ENCODE measurements around the gene CSRP2.
A peak's percentile ranks its signal among the peaks of the same experiment; 100 is the strongest.

Gene CSRP2

GRCh38 chr12:76891609-76892008 is 12.8 kb upstream of the CSRP2 start:
- Histone ChIP-seq H3K27me3 (ENCODE audit: control insufficient read depth, insufficient read depth, low read length, poor library complexity, severe bottlenecking) (no peaks in the 10 kb centered on the region), H3K36me3 (ENCODE audit: control insufficient read depth, insufficient read depth, low read length) (no peaks in the 10 kb centered on the region), H3K9me3 (ENCODE audit: control insufficient read depth, low read length) (no peaks in the 10 kb centered on the region), H3K4me1 (ENCODE audit: control insufficient read depth, insufficient read depth, low read length) (no peaks in the 10 kb centered on the region), H3K4me3 (ENCODE audit: insufficient read depth, low read depth, low read length) (no peak overlapping the region), H3K27ac (ENCODE audit: insufficient read depth, low read depth, low read length, poor library complexity, severe bottlenecking) (no peak overlapping the region)
- WGBS, 2 experiments, result 95 to 96% methylated on average over 3 of the region's 3 CpGs

- no peak overlapping the region for H3K27ac ChIP-seq (ENCODE audit: insufficient read depth, low read depth, low read length, poor library complexity, severe bottlenecking)
- H3K4me3 ChIP-seq (ENCODE audit: insufficient read depth, low read depth, low read length), result no peak overlapping the region
- H3K36me3 ChIP-seq (ENCODE audit: control insufficient read depth, insufficient read depth, low read length), result no peaks in the 10 kb centered on the region
- no peaks in the 10 kb centered on the region for H3K4me1 ChIP-seq (ENCODE audit: control insufficient read depth, insufficient read depth, low read length)
- no peaks in the 10 kb centered on the region for H3K9me3 ChIP-seq (ENCODE audit: control insufficient read depth, low read length)
- no peaks in the 10 kb centered on the region for H3K27me3 ChIP-seq (ENCODE audit: control insufficient read depth, insufficient read depth, low read length, poor library complexity, severe bottlenecking)
- WGBS, 2 experiments, result 76 to 80% methylated on average over 7 to 8 of the region's 8 CpGs
These were observed 11.6 kb upstream of the CSRP2 start for GRCh38 chr12:76890151-76891143.

- no peaks in the 10 kb centered on the region for H3K9me3 ChIP-seq (ENCODE audit: control insufficient read depth, low read length)
- WGBS, 2 experiments, result 71 to 91% methylated on average over 1 of the region's 1 CpG
- no peak overlapping the region for H3K27ac ChIP-seq (ENCODE audit: insufficient read depth, low read depth, low read length, poor library complexity, severe bottlenecking)
- no peaks in the 10 kb centered on the region for H3K36me3 ChIP-seq (ENCODE audit: control insufficient read depth, insufficient read depth, low read length)
- no peak overlapping the region for H3K4me3 ChIP-seq (ENCODE audit: insufficient read depth, low read depth, low read length)
- H3K4me1 ChIP-seq (ENCODE audit: control insufficient read depth, insufficient read depth, low read length), result no peaks in the 10 kb centered on the region
- H3K27me3 ChIP-seq (ENCODE audit: control insufficient read depth, insufficient read depth, low read length, poor library complexity, severe bottlenecking), result no peaks in the 10 kb centered on the region
These were observed 10.0 kb upstream of the CSRP2 start for GRCh38 chr12:76888775-76889174.

GRCh38 chr12:76883811-76884210 is 5.0 kb upstream of the CSRP2 start:
- Histone ChIP-seq H3K27me3 (ENCODE audit: control insufficient read depth, insufficient read depth, low read length, poor library complexity, severe bottlenecking) (no peaks in the 10 kb centered on the region), H3K9me3 (ENCODE audit: control insufficient read depth, low read length) (no peaks in the 10 kb centered on the region), H3K27ac (ENCODE audit: insufficient read depth, low read depth, low read length, poor library complexity, severe bottlenecking) (no peak overlapping the region), H3K4me3 (ENCODE audit: insufficient read depth, low read depth, low read length) (no peak overlapping the region), H3K4me1 (ENCODE audit: control insufficient read depth, insufficient read depth, low read length) (peaks cover 9% of the 10 kb centered on the region), H3K36me3 (ENCODE audit: control insufficient read depth, insufficient read depth, low read length) (no peaks in the 10 kb centered on the region)
- 72 to 84% methylated on average over 1 of the region's 2 CpGs for WGBS, 2 experiments

- Histone ChIP-seq H3K9me3 (ENCODE audit: control insufficient read depth, low read length) (no peaks in the 10 kb centered on the region), H3K27ac (ENCODE audit: insufficient read depth, low read depth, low read length, poor library complexity, severe bottlenecking) (no peak overlapping the region), H3K27me3 (ENCODE audit: control insufficient read depth, insufficient read depth, low read length, poor library complexity, severe bottlenecking) (no peaks in the 10 kb centered on the region)
These were observed 4.3 kb upstream of the CSRP2 start for GRCh38 chr12:76883151-76883550.

GRCh38 chr12:76882367-76882766 is 3.5 kb upstream of the CSRP2 start:
- Histone ChIP-seq H3K27me3 (ENCODE audit: control insufficient read depth, insufficient read depth, low read length, poor library complexity, severe bottlenecking) (no peaks in the 10 kb centered on the region), H3K9me3 (ENCODE audit: control insufficient read depth, low read length) (no peaks in the 10 kb centered on the region), H3K36me3 (ENCODE audit: control insufficient read depth, insufficient read depth, low read length) (no peaks in the 10 kb centered on the region), H3K4me1 (ENCODE audit: control insufficient read depth, insufficient read depth, low read length) (peaks cover 9% of the 10 kb centered on the region), H3K4me3 (ENCODE audit: insufficient read depth, low read depth, low read length) (no peak overlapping the region), H3K27ac (ENCODE audit: insufficient read depth, low read depth, low read length, poor library complexity, severe bottlenecking) (no peak overlapping the region)
- 89 to 91% methylated on average over 1 of the region's 1 CpG for WGBS, 2 experiments

More at GRCh38 chr12:76883151-76883550, 4.3 kb upstream of the CSRP2 start:
- H3K4me3 ChIP-seq (ENCODE audit: insufficient read depth, low read depth, low read length), result no peak overlapping the region
- H3K4me1 ChIP-seq (ENCODE audit: control insufficient read depth, insufficient read depth, low read length), result peaks cover 9% of the 10 kb centered on the region
- 87 to 89% methylated on average over 6 of the region's 6 CpGs for WGBS, 2 experiments
- H3K36me3 ChIP-seq (ENCODE audit: control insufficient read depth, insufficient read depth, low read length), result no peaks in the 10 kb centered on the region

GRCh38 chr12:76881142-76881541 is 2.3 kb upstream of the CSRP2 start:
- Histone ChIP-seq H3K27me3 (ENCODE audit: control insufficient read depth, insufficient read depth, low read length, poor library complexity, severe bottlenecking) (no peaks in the 10 kb centered on the region), H3K4me1 (ENCODE audit: control insufficient read depth, insufficient read depth, low read length) (peaks cover 19% of the 10 kb centered on the region), H3K4me3 (ENCODE audit: insufficient read depth, low read depth, low read length) (no peak overlapping the region), H3K27ac (ENCODE audit: insufficient read depth, low read depth, low read length, poor library complexity, severe bottlenecking) (no peak overlapping the region), H3K36me3 (ENCODE audit: control insufficient read depth, insufficient read depth, low read length) (no peaks in the 10 kb centered on the region), H3K9me3 (ENCODE audit: control insufficient read depth, low read length) (no peaks in the 10 kb centered on the region)

- Histone ChIP-seq H3K4me3 (ENCODE audit: insufficient read depth, low read depth, low read length) (no peak overlapping the region), H3K4me1 (ENCODE audit: control insufficient read depth, insufficient read depth, low read length) (peaks cover 19% of the 10 kb centered on the region), H3K9me3 (ENCODE audit: control insufficient read depth, low read length) (no peaks in the 10 kb centered on the region), H3K27ac (ENCODE audit: insufficient read depth, low read depth, low read length, poor library complexity, severe bottlenecking) (no peak overlapping the region), H3K36me3 (ENCODE audit: control insufficient read depth, insufficient read depth, low read length) (no peaks in the 10 kb centered on the region), H3K27me3 (ENCODE audit: control insufficient read depth, insufficient read depth, low read length, poor library complexity, severe bottlenecking) (no peaks in the 10 kb centered on the region)
- 88 to 95% methylated on average over 6 of the region's 7 CpGs for WGBS, 2 experiments
These were observed 1.8 kb upstream of the CSRP2 start for GRCh38 chr12:76880519-76881023.

GRCh38 chr12:76879710-76880518 is 1.1 kb upstream of the CSRP2 start:
- peak overlapping the region; percentile 94 for H3K27ac ChIP-seq (ENCODE audit: insufficient read depth, low read depth, low read length, poor library complexity, severe bottlenecking)
- 63 to 67% methylated on average over 13 of the region's 13 CpGs for WGBS, 2 experiments

More at GRCh38 chr12:76879710-76880518, 1.1 kb upstream of the CSRP2 start:
- peaks cover 19% of the 10 kb centered on the region for H3K4me1 ChIP-seq (ENCODE audit: control insufficient read depth, insufficient read depth, low read length)
- no peaks in the 10 kb centered on the region for H3K27me3 ChIP-seq (ENCODE audit: control insufficient read depth, insufficient read depth, low read length, poor library complexity, severe bottlenecking)
- H3K4me3 ChIP-seq (ENCODE audit: insufficient read depth, low read depth, low read length), result peak overlapping the region; percentile 90
- H3K9me3 ChIP-seq (ENCODE audit: control insufficient read depth, low read length), result no peaks in the 10 kb centered on the region
- H3K36me3 ChIP-seq (ENCODE audit: control insufficient read depth, insufficient read depth, low read length), result no peaks in the 10 kb centered on the region

Measured in ectodermal cell (in vitro differentiated cells).